Midbrain (tissue), 1 donor: ENCODE results near the gene TECTA.
"Not testable (repeated sequence)": the region's sequence is repeated elsewhere in the genome, so short reads cannot be mapped to it uniquely, and the experiment has no call there.

Experiments used
- DNase-seq: peaks from one replicate; lab custom pipeline; 2025; lab: John Stamatoyannopoulos, UW

Gene TECTA

DNA sequence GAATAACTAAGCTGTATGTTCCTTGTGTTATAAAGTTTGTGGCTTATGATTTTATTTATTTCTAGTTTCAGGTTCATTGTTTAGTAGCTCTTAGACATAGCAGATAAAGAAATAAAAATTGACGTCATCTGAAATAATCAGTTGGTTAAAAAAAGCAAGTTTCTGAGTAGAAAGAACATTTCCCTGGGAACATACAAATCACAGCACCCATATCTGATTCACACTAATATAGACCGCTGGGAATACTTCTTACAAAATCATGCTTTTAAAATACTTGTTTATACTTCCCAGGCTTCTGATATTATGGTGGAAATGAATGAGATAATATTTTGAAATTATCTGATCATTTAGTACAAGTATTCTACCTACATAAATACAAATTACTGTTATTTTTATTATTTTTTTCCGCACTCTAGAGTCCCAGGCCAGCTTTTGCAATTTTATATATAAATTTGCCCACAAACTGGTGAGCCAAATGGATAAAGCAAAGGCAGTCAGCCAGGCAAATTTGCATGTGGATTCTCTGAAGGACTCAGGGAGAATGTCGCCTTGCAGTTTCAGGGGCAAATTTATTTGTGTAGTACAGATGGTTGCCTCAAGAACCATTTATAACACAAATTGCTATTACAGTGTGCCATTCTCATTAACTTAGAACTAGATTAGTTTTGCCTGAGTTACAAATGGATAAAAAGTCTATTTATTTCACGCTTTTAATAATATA is 128.6 kb downstream of the TECTA start:
- no peak for DNase-seq

- no peak for DNase-seq
These were observed 130.7 kb downstream of the TECTA start for GRCh38 chr11:121231576-121232278.

GRCh38 chr11:121235057-121235456 is 134.0 kb downstream of the TECTA start:
- no peak for DNase-seq

DNA sequence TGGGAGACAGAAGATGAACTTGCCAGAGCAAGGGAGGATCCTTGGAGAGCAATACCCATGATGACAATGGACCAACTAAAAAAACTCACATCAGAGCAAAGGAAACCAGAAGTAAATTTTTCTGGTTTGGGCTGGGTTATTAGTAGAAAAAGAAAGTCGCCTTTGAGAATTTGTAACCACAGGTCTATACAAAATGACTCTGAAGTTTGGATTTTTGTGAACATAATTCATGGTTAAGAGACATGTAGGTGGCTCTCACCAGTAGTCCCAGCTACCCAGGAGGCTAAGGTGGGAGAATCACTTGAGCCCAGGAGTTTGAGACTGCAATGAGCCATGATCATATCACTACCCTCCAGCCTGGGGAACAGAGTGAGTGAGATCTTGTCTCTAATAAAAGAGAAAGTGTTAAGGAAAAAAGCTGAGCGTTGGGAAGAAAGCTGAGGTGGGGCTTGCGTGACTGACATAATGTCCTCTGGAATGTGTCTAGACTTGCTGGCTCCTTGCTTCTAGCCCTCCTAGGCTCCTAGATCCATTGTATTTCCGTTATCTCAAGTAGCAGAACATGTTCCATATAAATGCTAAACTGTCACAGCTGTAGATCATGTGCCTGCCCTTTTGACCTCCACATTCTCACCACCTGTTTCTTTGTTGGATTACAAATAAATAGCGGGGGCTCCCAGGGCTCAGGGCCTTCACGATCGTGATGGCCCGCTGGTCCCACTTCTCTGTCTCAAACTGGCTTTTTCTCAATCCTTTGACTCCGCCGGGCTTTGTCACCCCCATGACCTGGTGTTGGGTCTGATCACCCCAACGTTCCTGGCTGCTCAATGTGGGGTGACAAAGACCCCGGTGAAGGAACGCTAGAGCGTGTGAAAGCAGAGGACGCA is 135.3 kb downstream of the TECTA start:
- no peak for DNase-seq

GRCh38 chr11:121237247-121237646 is 136.2 kb downstream of the TECTA start:
- not testable (repeated sequence) for DNase-seq

DNA sequence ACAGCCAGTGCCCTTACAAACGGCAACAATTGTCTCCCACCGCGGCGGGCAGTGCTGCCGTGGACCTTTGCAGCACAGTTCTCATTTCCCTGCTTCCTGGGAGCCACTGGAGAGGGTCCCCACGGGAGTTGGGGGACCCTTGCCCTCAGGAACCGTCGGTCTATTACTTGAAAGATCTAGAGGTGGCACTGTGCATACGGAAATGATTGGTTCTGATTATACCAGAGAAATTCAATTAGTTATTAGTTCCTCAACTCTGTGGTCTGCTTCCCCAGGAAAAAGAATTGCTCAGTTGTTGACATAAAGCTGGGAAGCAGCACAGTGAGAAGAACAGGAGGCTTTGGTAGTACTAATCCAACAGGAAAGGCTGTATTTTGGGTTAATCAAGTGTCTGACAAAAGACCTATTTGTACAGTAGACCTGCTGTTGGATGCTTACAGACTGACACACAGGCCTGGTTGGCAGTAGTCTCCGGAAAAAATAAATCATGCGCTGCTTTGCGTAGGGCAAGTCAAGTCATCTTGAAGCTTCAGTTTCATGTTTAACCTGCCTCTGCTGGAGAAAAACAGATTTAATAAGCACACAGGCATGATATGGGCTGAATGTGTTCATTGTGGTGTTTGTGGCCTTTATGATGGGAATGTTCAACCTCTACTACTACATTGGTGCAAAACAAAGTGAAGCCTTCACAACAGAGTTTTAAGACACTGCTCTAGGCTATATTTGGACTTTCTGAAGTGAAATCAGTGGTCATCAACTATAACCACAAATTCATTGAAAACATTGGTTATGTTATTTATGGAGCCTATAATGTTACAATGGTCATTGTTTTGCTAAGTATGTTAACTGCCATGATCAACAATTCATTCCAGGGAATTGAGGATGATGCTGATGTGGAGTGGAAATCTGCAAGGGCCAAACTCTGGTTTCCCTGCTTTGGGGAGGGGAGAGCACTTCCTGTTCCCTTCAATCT is 136.9 kb downstream of the TECTA start:
- DNase-seq, result no peak

DNA sequence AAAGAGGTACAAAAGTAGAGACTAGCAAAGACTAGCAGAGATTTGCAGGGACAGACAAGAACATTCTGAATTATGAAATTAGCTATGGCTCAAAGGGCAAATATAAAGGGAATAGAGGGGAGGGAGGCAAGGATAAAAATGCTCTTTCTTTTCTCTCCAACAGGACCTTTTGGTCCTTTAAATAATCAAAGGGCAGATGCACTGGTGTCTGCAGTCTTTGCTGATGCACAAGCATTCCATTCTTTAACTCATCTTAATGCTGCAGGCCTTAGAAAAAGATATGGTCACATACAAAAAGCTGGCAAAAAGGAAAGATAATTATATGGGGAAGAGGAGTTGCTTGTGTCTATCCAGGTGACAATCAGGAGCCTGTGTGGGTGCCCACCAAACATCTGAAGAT is 137.9 kb downstream of the TECTA start:
- DNase-seq, result no peak

DNA sequence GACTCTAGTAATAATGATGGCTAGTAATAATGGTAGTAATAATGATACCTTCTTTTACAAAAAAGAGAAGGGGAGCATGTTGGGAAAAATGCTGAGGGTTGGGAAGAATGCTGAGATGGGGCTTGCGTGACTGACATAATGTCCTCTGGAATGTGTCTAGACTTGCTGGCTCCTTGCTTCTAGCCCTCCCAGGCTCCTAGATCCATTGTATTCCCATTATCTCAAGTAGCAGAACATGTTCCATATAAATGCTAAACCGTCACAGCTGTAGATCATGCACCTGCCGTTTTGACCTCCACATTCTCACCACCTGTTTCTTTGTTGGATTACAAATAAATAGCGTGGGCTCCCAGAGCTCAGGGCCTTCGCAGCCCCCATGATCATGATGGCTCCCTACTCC is 139.0 kb downstream of the TECTA start:
- DNase-seq, result not testable (repeated sequence)

GRCh38 chr11:121240650-121241303 is 139.7 kb downstream of the TECTA start:
- no peak for DNase-seq
